Endothelial cell of umbilical vein (primary cell): ENCODE results near the gene HIPK1. TPM values are rescaled to one million over a fixed set of nuclear protein-coding genes. Genes with fewer than 3 reads are reported as not detected.

Experiments
- BruUV-seq: library from RNA; stranded (reverse); fragments of 400-500 nt; replicated peaks from 2 replicates; lab custom pipeline; 2021; lab: Mats Ljungman, UMichigan
- CTCF ChIA-PET: fragments of 300-600, 350-600 bp; sonication (Branson Sonifier 250); formaldehyde crosslinking; loops from one replicate; lab custom pipeline; 2021; ENCODE audit warnings: antibody characterized with exemption, inconsistent platforms; lab: Charles Lee
- POLR2A ChIA-PET: fragments of 300-600, 350-600 bp; sonication (Branson Sonifier 250); formaldehyde crosslinking; loops from one replicate; lab custom pipeline; 2021; ENCODE audit warnings: antibody characterized with exemption, inconsistent platforms; lab: Charles Lee
- DNase-seq: peaks from one replicate; pipeline ENCODE4 v3.0.0-alpha.2; 2011; ENCODE audit warnings: low read depth, low spot score
- FAIRE-seq: peaks from 2 replicates; lab custom pipeline; 2011; peaks lifted over from hg19 to GRCh38; lab: Jason Lieb, UNC
- H2AFZ ChIP-seq: 2 replicates; pipeline ENCODE4 v1.6.0; 2012; ENCODE audit warnings: low read depth, low read length, control low read depth, inconsistent platforms
- H3K27ac ChIP-seq: 2 replicates; pipeline ENCODE4 v1.5.1; 2011; ENCODE audit warnings: low read depth, mild to moderate bottlenecking, control low read depth, low read length, moderate library complexity; ENCODE audit not compliant: insufficient read depth
- H3K27me3 ChIP-seq, 2 experiments: 2 replicates each; pipeline versions ENCODE4 v1.6.0 to v1.6.1; 2011; ENCODE audit warnings: low read length in 2 of 2, mixed read lengths in 1 of 2; ENCODE audit not compliant: control insufficient read depth in 2 of 2, insufficient read depth in 2 of 2
- H3K36me3 ChIP-seq, 2 experiments: 2 replicates in 1 of 2; 3 replicates in 1 of 2; pipeline ENCODE4 v1.5.1; 2011; ENCODE audit warnings: low read length in 2 of 2, mild to moderate bottlenecking in 1 of 2, moderate library complexity in 1 of 2; ENCODE audit not compliant: control insufficient read depth in 2 of 2, insufficient read depth in 2 of 2; ENCODE audit errors: extremely low read depth in 1 of 2
- H3K4me1 ChIP-seq: 3 replicates; pipeline ENCODE4 v1.5.1; 2011; ENCODE audit warnings: mild to moderate bottlenecking, low read length; ENCODE audit not compliant: control insufficient read depth, insufficient read depth; ENCODE audit errors: extremely low read depth
- H3K4me2 ChIP-seq: 2 replicates; pipeline ENCODE4 v1.6.1; 2011; ENCODE audit warnings: low read length, control low read depth, mixed read lengths; ENCODE audit not compliant: insufficient read depth
- H3K4me3 ChIP-seq, 3 experiments: fragments of 200-600 bp in 1 of 3; sonication (generic), shearing (Covaris generic) in 1 of 3; replicated peaks in 1 of 3; 2 replicates each; pipeline ENCODE4 v1.5.1; 2011 to 2016; ENCODE audit warnings: control low read depth in 3 of 3, low read length in 3 of 3, mild to moderate bottlenecking in 2 of 3, inconsistent platforms in 1 of 3, low read depth in 1 of 3, moderate library complexity in 1 of 3; ENCODE audit not compliant: insufficient read depth in 1 of 3
- H3K79me2 ChIP-seq: 2 replicates; pipeline ENCODE4 v1.6.0; 2012; ENCODE audit warnings: low read length, inconsistent platforms; ENCODE audit not compliant: control insufficient read depth, insufficient read depth
- H3K9ac ChIP-seq: replicated peaks from 2 replicates; pipeline ENCODE3; 2011; ENCODE audit warnings: low read length, control low read depth; ENCODE audit not compliant: insufficient read depth; ENCODE audit errors: extremely low read depth
- H3K9me1 ChIP-seq: replicated peaks from 3 replicates; pipeline ENCODE4 v1.6.0; 2011; ENCODE audit warnings: mild to moderate bottlenecking, low read length; ENCODE audit not compliant: control insufficient read depth, insufficient read depth; ENCODE audit errors: extremely low read depth
- H3K9me3 ChIP-seq: replicated peaks from 2 replicates; pipeline ENCODE4 v1.5.1; 2012; ENCODE audit warnings: low read length, inconsistent platforms; ENCODE audit not compliant: control insufficient read depth, insufficient read depth
- H4K20me1 ChIP-seq: replicated peaks from 2 replicates; pipeline ENCODE3; 2011; ENCODE audit warnings: mild to moderate bottlenecking, low read length; ENCODE audit not compliant: control insufficient read depth, insufficient read depth; ENCODE audit errors: extremely low read depth
- EZH2 ChIP-seq: IDR thresholded peaks from 2 replicates; pipeline ENCODE4 v1.6.1; 2012; ENCODE audit warnings: borderline replicate concordance, low read depth, mild to moderate bottlenecking, moderate library complexity, low read length, inconsistent platforms; ENCODE audit not compliant: severe bottlenecking
- FOS ChIP-seq: IDR thresholded peaks from 2 replicates; pipeline ENCODE4 v1.6.1; 2011; ENCODE audit warnings: mild to moderate bottlenecking, low read length, moderate library complexity, borderline replicate concordance; ENCODE audit not compliant: insufficient read depth
- GATA2 ChIP-seq: IDR thresholded peaks from 2 replicates; pipeline ENCODE4 v1.7.0; 2011; ENCODE audit warnings: low read depth, mild to moderate bottlenecking, moderate library complexity, mixed read lengths, low read length; ENCODE audit not compliant: insufficient read length, insufficient read depth
- JUN ChIP-seq: IDR thresholded peaks from 2 replicates; pipeline ENCODE4 v1.6.1; 2011; ENCODE audit warnings: borderline replicate concordance, low read depth; ENCODE audit not compliant: insufficient read length, insufficient read depth
- MYC ChIP-seq: IDR thresholded peaks from one replicate; pipeline ENCODE4 v1.6.1; 2011; ENCODE audit warnings: mild to moderate bottlenecking, low read depth, low read length
- POLR2A ChIP-seq: IDR thresholded peaks from 2 replicates; pipeline ENCODE4 v1.6.1; 2012; ENCODE audit warnings: low read depth, mild to moderate bottlenecking, control low read depth, low read length
- POLR2AphosphoS5 ChIP-seq: IDR thresholded peaks from 2 replicates; pipeline ENCODE4 v1.6.1; 2012; ENCODE audit warnings: low read depth, mild to moderate bottlenecking, control low read depth, low read length, moderate library complexity; ENCODE audit not compliant: insufficient read depth
- dilution Hi-C: fragments of 300-500 bp; cut with MboI; formaldehyde crosslinking; loops from one replicate; pipeline ENCODE4 v1.15.0; 2019; ENCODE audit warnings: low sequenced_read_pairs; ENCODE audit not compliant: extremely low pct_ligation_motif_present
- intact Hi-C: fragments of 100-400 bp; cut with micrococcal nuclease; formaldehyde crosslinking; loops from one replicate; pipeline ENCODE4 v1.10.0; 2022
- polyA plus RNA-seq, 4 experiments: library from polyadenylated mRNA; depleted of rRNA in 3 of 4; stranded (reverse) in 3 of 4; unstranded in 1 of 4; fragments of >200 nt; gene quantifications; 2 replicates each; pipeline versions ENCODE4 v1.2.1 to v1.2.3, GENCODE V29; 2011 to 2012; ENCODE audit warnings: missing spikeins in 1 of 4
- total RNA-seq: library from RNA; stranded (reverse); gene quantifications from 2 replicates; pipeline ENCODE4 v1.2.3, GENCODE V29; 2021
- TF ChIP-seq, protein P1 (sequence below): IDR thresholded peaks from 2 replicates; pipeline ENCODE4 v1.6.1; 2011; ENCODE audit not compliant: insufficient read depth, insufficient read length
- TF ChIP-seq, protein P2 (sequence below), 2 donors: IDR thresholded peaks; 1 replicate in 1 of 2; 2 replicates in 1 of 2; pipeline ENCODE4 v1.5.1; 2011; ENCODE audit warnings: low read length in 2 of 2, mild to moderate bottlenecking in 2 of 2, moderate library complexity in 2 of 2, control low read depth in 1 of 2, inconsistent platforms in 1 of 2, low read depth in 1 of 2; ENCODE audit not compliant: insufficient read depth in 1 of 2; ENCODE audit errors: extremely low read depth in 1 of 2

Gene HIPK1
- total and polyA plus RNA-seq, 2 donors (not counting 3 experiments of a cell fraction or from before 2014, with no cell fraction given), result 39.3 to 56.1 TPM

DNA sequence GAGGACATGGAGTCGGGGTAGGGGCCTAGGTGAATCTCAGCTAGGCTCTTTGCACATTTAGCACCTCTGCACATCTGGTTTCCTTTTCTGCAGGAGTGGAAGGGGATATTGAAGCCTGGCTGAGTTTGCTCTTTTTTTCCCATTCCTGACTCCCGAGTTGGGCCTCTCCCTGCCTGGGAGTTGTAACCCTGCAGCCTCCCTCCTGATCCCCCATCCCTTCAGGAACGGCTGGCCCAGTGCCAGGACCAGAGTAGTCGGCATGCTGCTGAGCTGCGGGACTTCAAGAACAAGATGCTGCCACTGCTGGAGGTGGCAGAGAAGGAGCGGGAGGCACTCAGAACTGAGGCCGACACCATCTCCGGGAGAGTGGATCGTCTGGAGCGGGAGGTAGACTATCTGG, 51.0 kb downstream of the HIPK1 start:
- Histone ChIP-seq H3K4me2 (no peak overlapping the region), H3K9me1 (no peaks in the 10 kb centered on the region), H2AFZ (no peak overlapping the region), H3K9me3 (no peaks in the 10 kb centered on the region), H4K20me1 (no peaks in the 10 kb centered on the region), H3K27ac (no peak overlapping the region), H3K4me3 (no peak overlapping the region), H3K79me2 (no peaks in the 10 kb centered on the region), H3K36me3 (peaks cover 0 to under 1% of the 10 kb centered on the region in 2 experiments), H3K27me3 (no peaks in the 10 kb centered on the region), H3K4me1 (peaks cover 56% of the 10 kb centered on the region), H3K9ac (no peak overlapping the region)
- TF ChIP-seq, protein P1, sequence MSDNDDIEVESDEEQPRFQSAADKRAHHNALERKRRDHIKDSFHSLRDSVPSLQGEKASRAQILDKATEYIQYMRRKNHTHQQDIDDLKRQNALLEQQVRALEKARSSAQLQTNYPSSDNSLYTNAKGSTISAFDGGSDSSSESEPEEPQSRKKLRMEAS, result no peak
- no peak for TF ChIP-seq JUN
- TF ChIP-seq GATA2, result no peak
- no peak for TF ChIP-seq MYC
- TF ChIP-seq EZH2, result no peak
- TF ChIP-seq, protein P2, sequence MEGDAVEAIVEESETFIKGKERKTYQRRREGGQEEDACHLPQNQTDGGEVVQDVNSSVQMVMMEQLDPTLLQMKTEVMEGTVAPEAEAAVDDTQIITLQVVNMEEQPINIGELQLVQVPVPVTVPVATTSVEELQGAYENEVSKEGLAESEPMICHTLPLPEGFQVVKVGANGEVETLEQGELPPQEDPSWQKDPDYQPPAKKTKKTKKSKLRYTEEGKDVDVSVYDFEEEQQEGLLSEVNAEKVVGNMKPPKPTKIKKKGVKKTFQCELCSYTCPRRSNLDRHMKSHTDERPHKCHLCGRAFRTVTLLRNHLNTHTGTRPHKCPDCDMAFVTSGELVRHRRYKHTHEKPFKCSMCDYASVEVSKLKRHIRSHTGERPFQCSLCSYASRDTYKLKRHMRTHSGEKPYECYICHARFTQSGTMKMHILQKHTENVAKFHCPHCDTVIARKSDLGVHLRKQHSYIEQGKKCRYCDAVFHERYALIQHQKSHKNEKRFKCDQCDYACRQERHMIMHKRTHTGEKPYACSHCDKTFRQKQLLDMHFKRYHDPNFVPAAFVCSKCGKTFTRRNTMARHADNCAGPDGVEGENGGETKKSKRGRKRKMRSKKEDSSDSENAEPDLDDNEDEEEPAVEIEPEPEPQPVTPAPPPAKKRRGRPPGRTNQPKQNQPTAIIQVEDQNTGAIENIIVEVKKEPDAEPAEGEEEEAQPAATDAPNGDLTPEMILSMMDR (IDR thresholded peaks at IDR 0.05; ENCODE audit: extremely low read depth in 1 of 2, insufficient read depth in 1 of 2, low read depth in 1 of 2, low read length in 2 of 2), result no peak
- TF ChIP-seq FOS, result no peak
- TF ChIP-seq POLR2A, result no peak
- no peak for TF ChIP-seq POLR2AphosphoS5
- CTCF ChIA-PET, result interaction anchor here (0.7 to 7.1 kb wide), 11 partner anchors 51 to 1077 kb away, joined by 3 to 271 read pairs (median 5); partner anchors contain the start of gene HIPK1
- intact Hi-C loops (no loop called here), dilution Hi-C loops (no loop called here)
- DNase-seq (no peak), FAIRE-seq (no peak)
- POLR2A ChIA-PET, result no interaction called here
- no TSS peak for BruUV-seq
